ENCODE data around the gene ART4. TPM values are rescaled to one million over a fixed set of nuclear protein-coding genes. Genes with fewer than 3 reads are reported as not detected.

The ART4 gene
- total RNA-seq, 1 donor from 2014 or later, result not detected

DNA sequence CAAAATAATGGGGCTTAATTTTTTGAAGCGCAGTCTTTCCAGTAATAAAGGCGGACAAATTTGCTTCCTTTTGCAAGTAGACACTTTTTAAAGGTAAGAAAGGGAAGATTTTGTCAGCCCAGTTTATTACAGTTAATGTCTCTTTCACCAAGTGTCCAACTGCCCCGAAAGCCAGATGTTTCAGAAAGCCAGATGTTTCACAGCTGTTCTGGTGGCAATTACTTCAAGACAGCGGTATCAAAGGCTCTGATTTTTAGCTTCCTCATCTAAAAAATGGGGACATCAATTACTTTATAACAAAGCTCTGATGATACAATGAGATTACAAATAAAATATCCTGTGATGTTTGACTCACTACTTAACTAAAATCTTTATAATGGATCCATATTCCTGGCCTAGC lies 41.1 kb downstream of the ART4 start:
- peaks cover 36% of the 10 kb centered on the region for H3K36me3 Mint-ChIP-seq (ENCODE audit: low read depth)
- H3K4me1 Mint-ChIP-seq, result peaks cover 17% of the 10 kb centered on the region
- intact Hi-C loops (cut with micrococcal nuclease), result loop anchor here (2.0 to 10.0 kb wide), 4 partner anchors 43 to 770 kb away; no protein-coding TSS in a partner anchor
- no peaks in the 10 kb centered on the region for H3K9me3 Mint-ChIP-seq
- H3K27ac Mint-ChIP-seq, result no peak overlapping the region
- no peak overlapping the region for H3K4me3 Mint-ChIP-seq
- ATAC-seq (ENCODE audit: low read depth) (no peak), DNase-seq (no peak)
- H3K27me3 Mint-ChIP-seq, result no peaks in the 10 kb centered on the region
- TF ChIP-seq, protein P1, sequence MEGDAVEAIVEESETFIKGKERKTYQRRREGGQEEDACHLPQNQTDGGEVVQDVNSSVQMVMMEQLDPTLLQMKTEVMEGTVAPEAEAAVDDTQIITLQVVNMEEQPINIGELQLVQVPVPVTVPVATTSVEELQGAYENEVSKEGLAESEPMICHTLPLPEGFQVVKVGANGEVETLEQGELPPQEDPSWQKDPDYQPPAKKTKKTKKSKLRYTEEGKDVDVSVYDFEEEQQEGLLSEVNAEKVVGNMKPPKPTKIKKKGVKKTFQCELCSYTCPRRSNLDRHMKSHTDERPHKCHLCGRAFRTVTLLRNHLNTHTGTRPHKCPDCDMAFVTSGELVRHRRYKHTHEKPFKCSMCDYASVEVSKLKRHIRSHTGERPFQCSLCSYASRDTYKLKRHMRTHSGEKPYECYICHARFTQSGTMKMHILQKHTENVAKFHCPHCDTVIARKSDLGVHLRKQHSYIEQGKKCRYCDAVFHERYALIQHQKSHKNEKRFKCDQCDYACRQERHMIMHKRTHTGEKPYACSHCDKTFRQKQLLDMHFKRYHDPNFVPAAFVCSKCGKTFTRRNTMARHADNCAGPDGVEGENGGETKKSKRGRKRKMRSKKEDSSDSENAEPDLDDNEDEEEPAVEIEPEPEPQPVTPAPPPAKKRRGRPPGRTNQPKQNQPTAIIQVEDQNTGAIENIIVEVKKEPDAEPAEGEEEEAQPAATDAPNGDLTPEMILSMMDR (IDR thresholded peaks at IDR 0.05), result no peak
- ChIA-PET CTCF (interaction anchor here (0.6 to 1.7 kb wide), 3 partner anchors 29 to 193 kb away, joined by 4 read pairs; no protein-coding TSS in a partner anchor), POLR2A (interaction anchor here (0.9 to 6.5 kb wide), 11 partner anchors 9 to 158 kb away, joined by 3 to 141 read pairs (median 4); a partner anchor contains a TSS)

DNA sequence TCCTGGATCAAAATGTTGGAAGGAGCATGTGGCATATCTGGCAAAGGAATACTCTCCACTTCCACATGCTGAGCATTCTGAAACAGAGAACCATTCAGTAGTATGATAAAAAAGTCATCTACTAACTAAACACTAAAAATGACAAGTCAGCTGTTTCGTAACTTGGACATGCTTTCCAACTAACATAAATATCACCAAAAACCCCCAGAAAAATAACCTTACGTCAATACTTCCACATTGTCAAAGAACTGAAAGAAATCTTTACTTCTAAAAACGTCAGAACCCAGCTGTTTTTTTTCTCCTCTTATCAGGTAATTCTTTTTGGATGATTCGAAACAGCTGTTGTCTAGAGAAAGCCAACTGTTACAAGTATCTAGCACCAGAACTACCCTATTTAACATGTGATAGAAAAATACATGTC lies 48.3 kb downstream of the ART4 start:
- peak overlapping the region; percentile 27 for H3K27ac Mint-ChIP-seq
- TF ChIP-seq, protein P1 (IDR thresholded peaks at IDR 0.05), result no peak
- DNase-seq (no peak), ATAC-seq (ENCODE audit: low read depth) (peak; percentile 28)
- POLR2A ChIA-PET, result interaction anchor here (1.0 to 1.5 kb wide), 2 partner anchors 20 to 24 kb away, joined by 4 to 8 read pairs; a partner anchor contains a TSS
- CTCF ChIA-PET, result no interaction called here
- intact Hi-C loops (cut with micrococcal nuclease), result no loop called here
- no peak overlapping the region for H3K4me3 Mint-ChIP-seq
- H3K27me3 Mint-ChIP-seq, result no peaks in the 10 kb centered on the region
- H3K4me1 Mint-ChIP-seq, result peaks cover 10% of the 10 kb centered on the region
- H3K36me3 Mint-ChIP-seq (ENCODE audit: low read depth), result peaks cover 85% of the 10 kb centered on the region
- H3K9me3 Mint-ChIP-seq, result no peaks in the 10 kb centered on the region

DNA sequence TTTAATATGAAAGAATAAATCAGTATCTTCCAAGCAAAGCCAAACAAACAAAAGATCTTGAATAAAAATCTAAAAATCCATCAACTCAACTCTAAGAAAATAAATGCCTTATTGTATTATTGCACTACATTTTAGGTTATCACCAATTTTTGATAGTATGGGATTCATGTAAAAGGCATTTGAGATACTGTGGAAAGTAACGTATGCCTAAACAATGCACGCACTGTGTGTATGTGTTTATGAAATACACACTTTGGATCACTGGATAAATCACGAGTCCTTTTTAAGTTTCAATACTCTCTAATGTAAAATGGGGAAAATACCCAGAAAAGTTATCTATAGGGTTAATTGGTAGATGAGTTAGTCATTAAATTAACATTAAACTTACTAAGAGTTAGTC lies 57.8 kb downstream of the ART4 start:
- Mint-ChIP-seq H3K36me3 (ENCODE audit: low read depth) (peaks cover 52% of the 10 kb centered on the region), H3K9me3 (no peaks in the 10 kb centered on the region), H3K4me1 (peaks cover 8% of the 10 kb centered on the region), H3K27me3 (no peaks in the 10 kb centered on the region), H3K4me3 (no peak overlapping the region), H3K27ac (no peak overlapping the region)
- CTCF ChIA-PET, result no interaction called here
- TF ChIP-seq, protein P1 (IDR thresholded peaks at IDR 0.05), result no peak
- POLR2A ChIA-PET, result interaction anchor here (1.8 kb wide), 1 partner anchor 17 kb away, joined by 3 read pairs; the partner anchor contains the start of genes C12orf60 and WBP11
- DNase-seq, result no peak
- intact Hi-C loops (cut with micrococcal nuclease), result no loop called here
- no peak for ATAC-seq (ENCODE audit: low read depth)

DNA sequence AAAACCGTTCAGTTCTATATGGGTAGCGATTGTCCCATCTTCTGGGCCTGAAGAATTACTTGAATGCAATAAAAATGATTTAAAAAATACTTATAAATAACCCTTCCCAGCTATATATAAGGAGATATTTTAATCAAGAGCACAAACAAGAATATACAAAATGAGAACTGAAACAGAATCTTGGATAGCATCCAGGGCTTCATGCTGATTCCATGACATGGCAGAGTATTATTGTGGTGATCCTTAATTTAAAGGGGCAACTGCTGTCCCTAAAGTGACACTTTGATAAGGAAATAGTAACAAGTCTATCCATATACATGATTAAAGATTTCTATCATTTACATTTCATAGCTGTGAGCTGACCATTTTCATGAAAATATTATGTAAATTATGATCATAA lies 58.9 kb downstream of the ART4 start:
- CTCF ChIA-PET, result no interaction called here
- Mint-ChIP-seq H3K4me1 (peaks cover 8% of the 10 kb centered on the region), H3K27me3 (no peaks in the 10 kb centered on the region), H3K27ac (no peak overlapping the region), H3K4me3 (no peak overlapping the region), H3K9me3 (no peaks in the 10 kb centered on the region), H3K36me3 (ENCODE audit: low read depth) (peaks cover 41% of the 10 kb centered on the region)
- ATAC-seq (ENCODE audit: low read depth) (no peak), DNase-seq (no peak)
- intact Hi-C loops (cut with micrococcal nuclease), result no loop called here
- POLR2A ChIA-PET, result interaction anchor here (1.8 kb wide), 2 partner anchors 9 to 19 kb away, joined by 3 to 11 read pairs; partner anchors contain the start of genes C12orf60 and WBP11
- TF ChIP-seq, protein P1 (IDR thresholded peaks at IDR 0.05), result no peak

DNA sequence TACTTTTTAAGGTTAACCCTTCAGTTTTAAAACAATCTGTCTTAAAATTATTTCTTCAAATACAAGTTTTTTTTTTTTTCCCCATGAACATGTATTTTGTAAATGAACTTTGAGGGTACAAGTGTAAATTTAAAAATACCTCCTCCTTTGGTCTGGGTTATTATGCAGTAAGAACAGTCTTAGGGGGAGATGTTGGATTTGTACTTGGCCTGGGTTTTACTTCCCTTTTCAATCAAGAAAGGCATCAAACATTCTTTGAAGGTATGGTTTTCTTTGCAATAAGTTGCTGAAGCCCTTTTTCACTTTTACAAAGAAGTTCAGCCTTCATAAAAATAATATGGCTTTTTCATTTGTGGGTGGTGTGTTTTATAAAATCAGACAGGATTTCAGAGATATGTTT lies 60.6 kb downstream of the ART4 start:
- peaks cover 8% of the 10 kb centered on the region for H3K4me1 Mint-ChIP-seq
- ChIA-PET POLR2A (interaction anchor here (1.2 to 1.3 kb wide), 2 partner anchors 13 to 20 kb away, joined by 10 read pairs; partner anchors contain the start of genes C12orf60 and WBP11), CTCF (no interaction called here)

More for the DNA sequence above, 60.6 kb downstream of the ART4 start:
- H3K27me3 Mint-ChIP-seq, result no peaks in the 10 kb centered on the region
- TF ChIP-seq, protein P1 (IDR thresholded peaks at IDR 0.05), result no peak
- intact Hi-C loops (cut with micrococcal nuclease), result loop anchor here (1.0 kb wide), 1 partner anchor 8 kb away; a partner anchor contains a TSS
- H3K4me3 Mint-ChIP-seq, result no peak overlapping the region
- H3K9me3 Mint-ChIP-seq, result no peaks in the 10 kb centered on the region
- peaks cover 25% of the 10 kb centered on the region for H3K36me3 Mint-ChIP-seq (ENCODE audit: low read depth)
- no peak for ATAC-seq (ENCODE audit: low read depth)
- DNase-seq, result no peak
- H3K27ac Mint-ChIP-seq, result no peak overlapping the region
